ENCODE data around the gene MYL7. TPM values are rescaled to one million over a fixed set of nuclear protein-coding genes. Genes with fewer than 3 reads are reported as not detected.
A peak's percentile ranks its signal among the peaks of the same experiment; 100 is the strongest.

Gene MYL7
- total and polyA plus RNA-seq, 2 donors (not counting 1 experiment from before 2014, with no cell fraction given) = not detected

- Histone ChIP-seq H3K4me2 (ENCODE audit: extremely low read depth, insufficient read depth, low read length) (no peak overlapping the region), H3K27ac (ENCODE audit: insufficient read depth, low read length) (no peak overlapping the region), H4K20me1 (ENCODE audit: control insufficient read depth, extremely low read depth, insufficient read depth, low read length) (no peaks in the 10 kb centered on the region), H3K79me2 (ENCODE audit: control insufficient read depth, insufficient read depth, low read length) (peaks cover 16% of the 10 kb centered on the region), H3K4me3 (replicated peaks in 1 of 4; ENCODE audit: control extremely low read depth in 1 of 4, insufficient read depth in 1 of 4, low read depth in 3 of 4, low read length in 4 of 4) (no peak overlapping the region), H3K9me3 (ENCODE audit: control insufficient read depth, insufficient read depth, low read depth, low read length) (no peaks in the 10 kb centered on the region), H3K36me3 (ENCODE audit: control insufficient read depth, insufficient read depth, low read length) (peaks cover 8% of the 10 kb centered on the region), H3K9ac (ENCODE audit: insufficient read depth, low read length) (no peak overlapping the region), H3K4me1 (ENCODE audit: control insufficient read depth, extremely low read depth, insufficient read depth, low read length) (peaks cover 4% of the 10 kb centered on the region), H3K27me3 (ENCODE audit: control insufficient read depth, insufficient read depth, low read length) (no peaks in the 10 kb centered on the region), H2AFZ (ENCODE audit: low read length) (no peak overlapping the region)
- no peak for DNase-seq (ENCODE audit: low read depth in 2 of 2)
- no peak for TF ChIP-seq CTCF (conservative IDR thresholded peaks at IDR 0.05 in 1 of 2, IDR thresholded peaks at IDR 0.05 in 1 of 2; ENCODE audit: low read depth in 1 of 2, low read length in 2 of 2)
- no peak for TF ChIP-seq EZH2 (IDR thresholded peaks at IDR 0.05; ENCODE audit: low read length, missing control alignments)
Observed at GRCh38 chr7:44124822-44125202, 16.3 kb downstream of the MYL7 start.

DNA sequence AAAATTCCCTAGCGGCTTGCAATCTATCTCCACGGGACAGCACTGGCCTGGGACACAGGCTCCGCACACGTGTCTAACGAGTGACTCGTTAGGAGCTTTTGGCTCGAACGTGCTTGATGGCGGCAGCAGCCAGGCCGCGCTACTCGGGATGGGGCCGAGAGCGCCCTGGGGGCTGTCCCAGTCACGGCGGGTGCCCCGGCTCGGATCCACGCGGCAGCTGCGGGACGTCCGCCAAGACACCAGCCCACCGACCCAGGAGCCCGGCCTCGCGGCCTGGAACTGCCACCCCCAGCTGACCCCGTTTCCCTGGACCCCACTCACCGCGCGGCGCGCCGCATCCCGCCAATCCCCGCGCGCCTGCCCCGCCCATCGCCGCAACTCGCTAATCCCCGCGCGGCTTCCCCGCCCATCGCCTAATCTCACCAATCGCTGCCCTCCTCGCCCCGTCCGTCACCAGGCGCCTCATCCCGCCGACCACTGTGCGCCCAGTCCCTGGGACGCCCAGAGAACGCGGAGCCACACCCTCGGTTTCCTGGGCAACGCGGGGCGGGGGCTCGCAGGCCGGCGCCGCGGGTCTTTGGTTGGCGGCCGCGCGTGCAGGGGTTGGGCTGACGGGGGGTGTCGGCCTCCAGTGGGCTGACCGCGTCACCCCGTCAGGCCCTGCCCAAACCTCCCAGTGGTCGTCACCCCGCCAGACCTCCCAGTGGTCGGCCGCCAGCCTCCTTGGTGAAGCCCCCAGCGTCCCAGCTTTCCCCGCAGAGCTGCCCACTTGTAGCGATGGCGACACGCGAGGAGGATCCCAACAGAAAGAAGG, 17.7 kb downstream of the MYL7 start, which contains the start of gene POLD2:
Gene POLD2, minus strand, starts transcription at position 359 of the 814 bp plus-strand sequence. CDS start 1,495 bp downstream, outside the sequence.
- H4K20me1 ChIP-seq (ENCODE audit: control insufficient read depth, extremely low read depth, insufficient read depth, low read length) = no peaks in the 10 kb centered on the region
- H3K79me2 ChIP-seq (ENCODE audit: control insufficient read depth, insufficient read depth, low read length) = peaks cover 19% of the 10 kb centered on the region
- H3K36me3 ChIP-seq (ENCODE audit: control insufficient read depth, insufficient read depth, low read length) = peaks cover 10% of the 10 kb centered on the region
- H2AFZ ChIP-seq (ENCODE audit: low read length) = peak within 1 kb of the TSS; percentile 84
- TF ChIP-seq CTCF (conservative IDR thresholded peaks at IDR 0.05 in 1 of 2, IDR thresholded peaks at IDR 0.05 in 1 of 2; ENCODE audit: low read depth in 1 of 2, low read length in 2 of 2) = no peak
- no peak for TF ChIP-seq EZH2 (IDR thresholded peaks at IDR 0.05; ENCODE audit: low read length, missing control alignments)
- peak within 1 kb of the TSS; percentile 95 for H3K4me2 ChIP-seq (ENCODE audit: extremely low read depth, insufficient read depth, low read length)
- H3K9me3 ChIP-seq (ENCODE audit: control insufficient read depth, insufficient read depth, low read depth, low read length) = no peaks in the 10 kb centered on the region
- H3K4me3 ChIP-seq (replicated peaks in 1 of 4; ENCODE audit: control extremely low read depth in 1 of 4, insufficient read depth in 1 of 4, low read depth in 3 of 4, low read length in 4 of 4) = peak within 1 kb of the TSS; percentile 66 to 93 (median 76)
- peak within 1 kb of the TSS; percentile 92 for H3K27ac ChIP-seq (ENCODE audit: insufficient read depth, low read length)
- no peaks in the 10 kb centered on the region for H3K27me3 ChIP-seq (ENCODE audit: control insufficient read depth, insufficient read depth, low read length)
- H3K9ac ChIP-seq (ENCODE audit: insufficient read depth, low read length) = peak within 1 kb of the TSS; percentile 73
- DNase-seq (ENCODE audit: low read depth in 2 of 2) = peak; percentile 94 to 96
- H3K4me1 ChIP-seq (ENCODE audit: control insufficient read depth, extremely low read depth, insufficient read depth, low read length) = peaks cover 4% of the 10 kb centered on the region

DNA sequence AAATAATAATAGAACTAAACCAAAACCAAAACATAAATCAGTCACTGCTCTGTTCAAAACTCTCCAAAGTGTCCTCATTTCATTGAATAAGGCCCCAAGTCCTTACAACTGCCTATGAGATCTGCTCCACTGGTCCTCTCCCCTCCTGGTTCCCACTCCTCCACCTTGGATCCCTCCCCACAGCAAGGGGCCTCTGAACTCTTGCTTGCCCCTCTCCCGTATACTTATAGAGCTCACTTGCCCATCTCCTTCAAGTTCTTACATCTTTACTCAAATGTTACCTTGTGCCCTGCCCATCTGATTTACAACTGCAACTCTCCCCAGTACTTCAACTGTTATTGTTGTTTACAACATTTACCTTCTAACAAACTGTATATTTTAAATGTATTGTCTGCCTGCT, 18.6 kb downstream of the MYL7 start:
- Histone ChIP-seq H3K79me2 (ENCODE audit: control insufficient read depth, insufficient read depth, low read length) (peaks cover 19% of the 10 kb centered on the region), H3K36me3 (ENCODE audit: control insufficient read depth, insufficient read depth, low read length) (peaks cover 13% of the 10 kb centered on the region), H3K4me1 (ENCODE audit: control insufficient read depth, extremely low read depth, insufficient read depth, low read length) (peaks cover 4% of the 10 kb centered on the region), H4K20me1 (ENCODE audit: control insufficient read depth, extremely low read depth, insufficient read depth, low read length) (no peaks in the 10 kb centered on the region), H3K27me3 (ENCODE audit: control insufficient read depth, insufficient read depth, low read length) (no peaks in the 10 kb centered on the region), H3K4me2 (ENCODE audit: extremely low read depth, insufficient read depth, low read length) (peak overlapping the region; percentile 90), H3K9me3 (ENCODE audit: control insufficient read depth, insufficient read depth, low read depth, low read length) (no peaks in the 10 kb centered on the region), H3K27ac (ENCODE audit: insufficient read depth, low read length) (peak overlapping the region; percentile 92), H3K4me3 (replicated peaks in 1 of 4; ENCODE audit: control extremely low read depth in 1 of 4, insufficient read depth in 1 of 4, low read depth in 3 of 4, low read length in 4 of 4) (peak overlapping the region; percentile 66 to 93 (median 76)), H2AFZ (ENCODE audit: low read length) (no peak overlapping the region), H3K9ac (ENCODE audit: insufficient read depth, low read length) (no peak overlapping the region)
- no peak for TF ChIP-seq EZH2 (IDR thresholded peaks at IDR 0.05; ENCODE audit: low read length, missing control alignments)
- no peak for TF ChIP-seq CTCF (conservative IDR thresholded peaks at IDR 0.05 in 1 of 2, IDR thresholded peaks at IDR 0.05 in 1 of 2; ENCODE audit: low read depth in 1 of 2, low read length in 2 of 2)
- no peak for DNase-seq (ENCODE audit: low read depth in 2 of 2)

All from fibroblast of lung (primary cell).